ENCODE results near the gene TRAPPC3L.

The TRAPPC3L gene

DNA sequence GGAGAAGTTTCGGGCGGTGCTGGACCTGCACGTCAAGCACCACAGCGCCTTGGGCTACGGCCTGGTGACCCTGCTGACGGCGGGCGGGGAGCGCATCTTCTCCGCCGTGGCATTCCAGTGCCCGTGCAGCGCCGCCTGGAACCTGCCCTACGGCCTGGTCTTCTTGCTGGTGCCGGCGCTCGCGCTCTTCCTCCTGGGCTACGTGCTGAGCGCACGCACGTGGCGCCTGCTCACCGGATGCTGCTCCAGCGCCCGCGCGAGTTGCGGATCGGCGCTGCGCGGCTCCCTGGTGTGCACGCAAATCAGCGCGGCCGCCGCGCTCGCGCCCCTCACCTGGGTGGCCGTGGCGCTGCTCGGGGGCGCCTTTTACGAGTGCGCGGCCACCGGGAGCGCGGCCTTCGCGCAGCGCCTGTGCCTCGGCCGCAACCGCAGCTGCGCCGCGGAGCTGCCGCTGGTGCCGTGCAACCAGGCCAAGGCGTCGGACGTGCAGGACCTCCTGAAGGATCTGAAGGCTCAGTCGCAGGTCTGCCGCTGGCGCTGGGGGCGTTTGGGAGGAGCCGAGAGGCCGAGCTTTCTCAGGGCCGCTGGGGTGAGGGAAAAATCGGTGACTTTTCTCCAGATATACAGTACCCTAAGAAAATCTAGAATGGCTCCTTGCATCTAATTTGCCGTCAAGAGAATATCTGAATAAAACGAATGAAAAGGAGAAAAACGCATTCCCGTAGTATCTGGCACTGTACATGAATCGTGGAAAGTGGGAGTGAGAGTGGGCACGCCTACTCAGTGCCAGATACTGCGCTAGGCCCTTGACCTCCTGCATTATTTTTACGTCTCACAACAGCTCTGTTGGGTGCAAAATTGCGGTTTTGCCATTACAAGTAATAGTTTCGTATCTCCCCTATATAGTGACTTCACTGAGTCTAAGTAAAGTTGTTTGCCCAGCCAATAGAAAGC, 83.3 kb downstream of the TRAPPC3L start:
- no peak for TF ChIP-seq POLR2AphosphoS5 (IDR thresholded peaks at IDR 0.05; ENCODE audit: borderline replicate concordance, low read depth, low read length)
- no peak for TF ChIP-seq EZH2 (IDR thresholded peaks at IDR 0.05)
- no peak for TF ChIP-seq FOXP2 (optimal IDR thresholded peaks at IDR 0.05; ENCODE audit: control extremely low read depth, extremely low read length, insufficient read depth)
- no peak for DNase-seq (ENCODE audit: low read depth, low spot score)
- H3K27ac ChIP-seq: no peak overlapping the region
- H3K9ac ChIP-seq (ENCODE audit: insufficient read length): no peak overlapping the region
- no peaks in the 10 kb centered on the region for H3K9me3 ChIP-seq (ENCODE audit: low read depth, low read length)
- no peak overlapping the region for H3K4me3 ChIP-seq
- H3K36me3 ChIP-seq (ENCODE audit: insufficient read depth, low read length): no peaks in the 10 kb centered on the region

DNA sequence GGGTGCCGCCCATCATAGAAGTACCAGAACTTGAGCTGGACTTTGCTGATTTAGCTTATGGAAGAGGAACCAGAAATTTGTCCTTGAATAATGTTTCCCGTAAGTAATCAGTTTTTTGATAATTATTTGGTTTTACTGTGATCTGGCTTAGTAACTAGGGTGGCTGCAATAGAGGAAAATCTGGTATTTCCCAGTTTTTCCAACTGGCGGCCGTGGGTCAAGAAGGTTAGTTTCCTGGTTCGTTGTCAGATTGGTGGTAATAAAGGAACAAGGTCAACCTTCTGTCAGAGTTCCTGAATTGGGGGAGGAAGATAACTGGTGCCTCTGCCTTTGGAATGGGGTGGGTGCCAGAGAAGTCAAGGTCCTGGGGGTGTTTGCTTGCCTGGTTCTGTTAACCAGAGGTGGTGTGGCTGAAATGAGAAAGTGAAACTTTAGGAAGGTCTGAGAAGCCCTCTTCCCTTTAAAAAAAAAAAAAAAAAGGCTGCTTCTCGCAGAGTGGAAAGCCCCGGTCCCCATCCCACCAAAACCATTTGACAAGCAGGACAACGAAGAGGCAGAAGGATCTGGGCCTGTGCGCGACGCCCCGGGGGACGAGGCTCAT, 84.1 kb downstream of the TRAPPC3L start, which contains the start of gene CALHM6:
CALHM6 (plus strand) TSS at position 45 of the 601 bp plus-strand sequence; CDS start at position 600, 555 bp downstream.
- DNase-seq (ENCODE audit: low read depth, low spot score): no peak
- H3K9ac ChIP-seq (ENCODE audit: insufficient read length): no peak within 1 kb of the TSS
- no peaks in the 10 kb centered on the region for H3K36me3 ChIP-seq (ENCODE audit: insufficient read depth, low read length)
- TF ChIP-seq FOXP2 (optimal IDR thresholded peaks at IDR 0.05; ENCODE audit: control extremely low read depth, extremely low read length, insufficient read depth) (no peak), POLR2AphosphoS5 (IDR thresholded peaks at IDR 0.05; ENCODE audit: borderline replicate concordance, low read depth, low read length) (no peak), EZH2 (IDR thresholded peaks at IDR 0.05) (no peak)
- no peak within 1 kb of the TSS for H3K27ac ChIP-seq
- H3K4me3 ChIP-seq: no peak within 1 kb of the TSS
- no peaks in the 10 kb centered on the region for H3K9me3 ChIP-seq (ENCODE audit: low read depth, low read length)

DNA sequence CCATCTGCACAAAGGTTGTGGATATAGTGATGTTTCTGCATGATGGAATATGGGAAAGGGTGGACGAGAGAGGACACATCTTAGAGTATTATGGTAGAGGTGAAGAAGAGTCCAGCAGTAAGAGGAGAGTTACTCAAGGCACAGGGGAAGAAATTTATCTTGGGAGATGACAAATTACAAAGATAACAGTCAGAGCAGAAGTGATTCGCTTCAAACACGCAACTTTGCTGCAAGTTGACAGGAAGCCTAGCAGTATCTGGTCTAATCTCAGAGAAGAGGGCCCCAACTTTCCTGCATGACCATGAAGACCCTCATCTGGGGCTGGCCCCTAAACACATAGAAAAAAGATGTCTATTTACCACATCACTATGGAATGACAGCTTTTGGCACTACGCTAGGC, 85.6 kb downstream of the TRAPPC3L start:
- H3K36me3 ChIP-seq (ENCODE audit: insufficient read depth, low read length): no peaks in the 10 kb centered on the region
- no peak for DNase-seq (ENCODE audit: low read depth, low spot score)
- TF ChIP-seq POLR2AphosphoS5 (IDR thresholded peaks at IDR 0.05; ENCODE audit: borderline replicate concordance, low read depth, low read length): no peak
- no peak for TF ChIP-seq EZH2 (IDR thresholded peaks at IDR 0.05)
- no peak for TF ChIP-seq FOXP2 (optimal IDR thresholded peaks at IDR 0.05; ENCODE audit: control extremely low read depth, extremely low read length, insufficient read depth)
- H3K27ac ChIP-seq: no peak overlapping the region
- no peak overlapping the region for H3K4me3 ChIP-seq
- no peak overlapping the region for H3K9ac ChIP-seq (ENCODE audit: insufficient read length)
- H3K9me3 ChIP-seq (ENCODE audit: low read depth, low read length): no peaks in the 10 kb centered on the region

DNA sequence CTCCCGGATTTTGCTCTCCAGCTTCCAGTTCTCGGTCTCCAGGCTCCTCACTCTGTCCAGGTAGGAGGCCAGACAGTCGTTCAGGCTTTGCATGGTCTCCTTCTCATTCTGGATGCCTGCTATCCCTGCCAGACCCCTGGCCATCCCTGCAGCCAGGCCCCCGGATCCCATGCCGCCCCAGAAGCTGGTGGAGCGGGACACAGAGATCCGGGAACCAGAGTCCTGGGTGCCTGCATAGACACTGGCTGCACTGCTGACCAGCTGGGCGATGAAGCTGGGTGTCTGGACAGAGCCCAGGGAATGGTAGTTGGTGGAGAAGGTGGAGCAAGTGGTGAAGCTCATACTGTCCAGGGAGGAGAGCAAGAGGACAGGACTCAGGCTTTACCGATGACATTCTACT, 87.2 kb downstream of the TRAPPC3L start:
- Histone ChIP-seq H3K27ac (no peak overlapping the region), H3K9ac (ENCODE audit: insufficient read length) (no peak overlapping the region), H3K36me3 (ENCODE audit: insufficient read depth, low read length) (no peaks in the 10 kb centered on the region), H3K9me3 (ENCODE audit: low read depth, low read length) (no peaks in the 10 kb centered on the region), H3K4me3 (no peak overlapping the region)
- DNase-seq (ENCODE audit: low read depth, low spot score): no peak
- TF ChIP-seq FOXP2 (optimal IDR thresholded peaks at IDR 0.05; ENCODE audit: control extremely low read depth, extremely low read length, insufficient read depth) (no peak), EZH2 (IDR thresholded peaks at IDR 0.05) (no peak), POLR2AphosphoS5 (IDR thresholded peaks at IDR 0.05; ENCODE audit: borderline replicate concordance, low read depth, low read length) (no peak)

DNA sequence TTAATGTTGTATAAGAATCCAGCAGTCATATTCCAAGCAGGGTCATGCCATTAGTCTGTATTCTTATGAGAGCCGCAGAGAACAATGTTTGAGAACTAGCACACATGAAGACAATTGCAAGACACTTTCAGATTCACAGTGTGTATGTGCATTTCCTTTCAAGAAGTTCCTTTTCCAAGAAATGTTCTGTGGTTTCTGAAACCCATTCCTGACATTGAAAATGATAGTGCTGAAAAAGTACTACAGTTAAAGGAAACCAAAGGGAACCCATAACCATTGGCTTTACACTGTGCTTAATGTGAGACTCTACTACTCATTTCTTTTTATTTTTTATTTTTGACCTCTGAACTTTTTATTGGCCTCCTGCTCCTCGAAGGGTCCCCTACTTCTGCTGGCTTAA, 88.6 kb downstream of the TRAPPC3L start:
- TF ChIP-seq POLR2AphosphoS5 (IDR thresholded peaks at IDR 0.05; ENCODE audit: borderline replicate concordance, low read depth, low read length): no peak
- no peak for TF ChIP-seq FOXP2 (optimal IDR thresholded peaks at IDR 0.05; ENCODE audit: control extremely low read depth, extremely low read length, insufficient read depth)
- TF ChIP-seq EZH2 (IDR thresholded peaks at IDR 0.05): no peak
- no peak overlapping the region for H3K9ac ChIP-seq (ENCODE audit: insufficient read length)
- DNase-seq (ENCODE audit: low read depth, low spot score): no peak
- no peaks in the 10 kb centered on the region for H3K36me3 ChIP-seq (ENCODE audit: insufficient read depth, low read length)
- no peak overlapping the region for H3K4me3 ChIP-seq
- H3K27ac ChIP-seq: no peak overlapping the region
- H3K9me3 ChIP-seq (ENCODE audit: low read depth, low read length): no peaks in the 10 kb centered on the region

DNA sequence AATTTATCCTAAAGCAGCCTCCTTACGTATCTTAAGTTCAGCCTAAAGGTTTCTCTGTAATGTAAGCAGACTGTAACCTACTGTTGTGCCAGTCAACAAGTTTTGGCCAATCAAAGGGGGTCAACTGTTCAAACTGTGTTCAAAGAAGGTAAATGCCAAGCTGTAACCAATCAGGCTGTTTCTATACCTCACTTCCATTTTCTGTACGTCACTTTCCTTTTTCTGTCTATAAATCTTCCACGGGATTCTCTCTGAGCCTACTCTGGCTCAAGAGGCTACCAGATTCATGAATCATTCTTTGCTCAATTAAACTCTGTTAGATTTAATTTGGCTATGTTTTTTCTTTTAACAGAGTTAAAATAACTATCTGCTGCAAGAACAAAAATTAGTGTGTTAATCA, 89.4 kb downstream of the TRAPPC3L start:
- no peaks in the 10 kb centered on the region for H3K36me3 ChIP-seq (ENCODE audit: insufficient read depth, low read length)
- no peak for DNase-seq (ENCODE audit: low read depth, low spot score)
- no peak overlapping the region for H3K9ac ChIP-seq (ENCODE audit: insufficient read length)
- H3K9me3 ChIP-seq (ENCODE audit: low read depth, low read length): no peaks in the 10 kb centered on the region
- no peak overlapping the region for H3K27ac ChIP-seq
- TF ChIP-seq FOXP2 (optimal IDR thresholded peaks at IDR 0.05; ENCODE audit: control extremely low read depth, extremely low read length, insufficient read depth) (no peak), EZH2 (IDR thresholded peaks at IDR 0.05) (no peak), POLR2AphosphoS5 (IDR thresholded peaks at IDR 0.05; ENCODE audit: borderline replicate concordance, low read depth, low read length) (no peak)
- no peak overlapping the region for H3K4me3 ChIP-seq

DNA sequence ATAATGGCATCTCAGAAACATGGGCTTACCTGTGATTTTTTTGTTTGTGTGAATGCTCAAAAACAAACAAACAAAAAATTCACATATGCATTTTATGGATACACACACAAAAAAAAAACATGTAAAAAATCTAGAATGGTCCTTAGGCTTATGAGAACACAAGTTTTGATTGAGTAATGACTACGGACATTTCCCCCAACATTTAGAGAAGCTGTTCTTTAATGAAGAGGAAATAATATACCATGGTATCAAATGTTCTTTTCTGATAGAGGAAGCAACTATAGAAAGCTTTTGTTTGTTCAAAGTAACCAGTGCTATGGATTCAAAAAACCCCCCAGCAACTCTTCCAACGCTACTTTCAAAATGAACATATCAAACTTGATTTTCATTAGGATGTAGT, 93.0 kb downstream of the TRAPPC3L start:
- H3K27ac ChIP-seq: no peak overlapping the region
- H3K9ac ChIP-seq (ENCODE audit: insufficient read length): no peak overlapping the region
- H3K36me3 ChIP-seq (ENCODE audit: insufficient read depth, low read length): no peaks in the 10 kb centered on the region
- no peak for TF ChIP-seq FOXP2 (optimal IDR thresholded peaks at IDR 0.05; ENCODE audit: control extremely low read depth, extremely low read length, insufficient read depth)
- no peak for TF ChIP-seq POLR2AphosphoS5 (IDR thresholded peaks at IDR 0.05; ENCODE audit: borderline replicate concordance, low read depth, low read length)
- TF ChIP-seq EZH2 (IDR thresholded peaks at IDR 0.05): no peak
- no peak for DNase-seq (ENCODE audit: low read depth, low spot score)
- H3K9me3 ChIP-seq (ENCODE audit: low read depth, low read length): no peaks in the 10 kb centered on the region
- no peak overlapping the region for H3K4me3 ChIP-seq

DNA sequence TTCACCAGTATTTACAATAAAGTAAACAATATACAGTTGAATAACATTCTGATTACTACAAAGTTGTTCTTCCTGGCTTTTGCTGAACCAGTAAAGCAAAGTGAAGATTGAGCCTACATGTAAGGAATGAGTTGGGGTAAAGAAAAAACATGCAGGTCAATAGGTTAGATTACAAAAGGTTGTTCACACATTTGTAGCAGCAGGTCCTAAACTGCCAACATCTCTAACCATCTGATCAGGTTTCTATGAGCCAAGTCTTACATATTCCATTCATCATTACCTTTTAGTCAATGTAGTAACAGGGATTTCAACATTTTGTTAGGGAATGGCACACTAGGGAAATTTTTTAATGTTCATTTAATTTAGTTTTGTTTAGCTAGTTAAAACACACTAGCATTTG, 93.6 kb downstream of the TRAPPC3L start:
- Histone ChIP-seq H3K4me3 (no peak overlapping the region), H3K36me3 (ENCODE audit: insufficient read depth, low read length) (no peaks in the 10 kb centered on the region), H3K27ac (no peak overlapping the region), H3K9ac (ENCODE audit: insufficient read length) (no peak overlapping the region), H3K9me3 (ENCODE audit: low read depth, low read length) (no peaks in the 10 kb centered on the region)
- DNase-seq (ENCODE audit: low read depth, low spot score): no peak
- TF ChIP-seq FOXP2 (optimal IDR thresholded peaks at IDR 0.05; ENCODE audit: control extremely low read depth, extremely low read length, insufficient read depth) (no peak), EZH2 (IDR thresholded peaks at IDR 0.05) (no peak), POLR2AphosphoS5 (IDR thresholded peaks at IDR 0.05; ENCODE audit: borderline replicate concordance, low read depth, low read length) (no peak)

All from SK-N-MC (cell line).